Neural progenitor cell (in vitro differentiated cells): ENCODE measurements around the gene NAPSA.

Source experiments
- CTCF ChIP-seq: fragments of 200-600 bp; sonication (generic); IDR thresholded peaks from 2 replicates; pipeline ENCODE4 v1.5.1; 2017; ENCODE audit warnings: antibody characterized with exemption, mild to moderate bottlenecking
- EZH2 ChIP-seq: fragments of 200-600 bp; sonication (generic); IDR thresholded peaks from 2 replicates; pipeline ENCODE4 v1.6.1; 2017; ENCODE audit warnings: antibody characterized with exemption, mild to moderate bottlenecking, moderate library complexity
- EZH2phosphoT487 ChIP-seq: fragments of 200-600 bp; sonication (generic); IDR thresholded peaks from 2 replicates; pipeline ENCODE4 v1.6.1; 2017; ENCODE audit warnings: antibody characterized with exemption

DNA sequence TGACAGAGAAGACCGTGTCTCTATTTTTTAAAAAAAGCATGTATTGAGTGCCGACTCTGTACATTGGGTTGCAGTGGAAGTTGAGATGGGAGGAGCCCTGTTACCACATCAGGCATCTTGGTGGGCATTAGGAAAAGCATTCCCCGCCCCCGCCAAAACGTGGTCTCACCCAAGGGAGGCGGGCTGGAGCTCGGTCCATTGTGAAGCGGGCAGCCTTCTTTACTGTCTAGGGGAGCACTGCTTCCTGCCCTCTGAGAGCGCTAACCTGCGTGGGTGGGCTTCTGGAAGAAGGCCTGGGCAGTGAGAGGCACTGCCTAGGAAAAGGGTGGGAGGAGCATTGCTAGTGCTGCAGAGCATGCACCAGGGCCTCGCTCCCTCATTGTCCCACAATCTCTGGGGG lies 14.7 kb upstream of the NAPSA start:
- no peak for TF ChIP-seq EZH2
- TF ChIP-seq CTCF, result no peak
- no peak for TF ChIP-seq EZH2phosphoT487
